NCI-H446 treated with DMSO at 0.1 percent for 48 hours (cell line): ENCODE results near the gene TMEFF1.
A peak's percentile ranks its signal among the peaks of the same experiment; 100 is the strongest.
"Not testable (repeated sequence)": the region's sequence is repeated elsewhere in the genome, so short reads cannot be mapped to it uniquely, and the experiment has no call there.

Experiments used
- DNase-seq: peaks from one replicate; lab custom pipeline; 2025; lab: John Stamatoyannopoulos, UW

TMEFF1 gene

GRCh38 chr9:100492952-100493351, 20.0 kb downstream of the TMEFF1 start:
- DNase-seq = no peak

- no peak for DNase-seq
Observed at GRCh38 chr9:100498592-100498991, 25.6 kb downstream of the TMEFF1 start.

DNA sequence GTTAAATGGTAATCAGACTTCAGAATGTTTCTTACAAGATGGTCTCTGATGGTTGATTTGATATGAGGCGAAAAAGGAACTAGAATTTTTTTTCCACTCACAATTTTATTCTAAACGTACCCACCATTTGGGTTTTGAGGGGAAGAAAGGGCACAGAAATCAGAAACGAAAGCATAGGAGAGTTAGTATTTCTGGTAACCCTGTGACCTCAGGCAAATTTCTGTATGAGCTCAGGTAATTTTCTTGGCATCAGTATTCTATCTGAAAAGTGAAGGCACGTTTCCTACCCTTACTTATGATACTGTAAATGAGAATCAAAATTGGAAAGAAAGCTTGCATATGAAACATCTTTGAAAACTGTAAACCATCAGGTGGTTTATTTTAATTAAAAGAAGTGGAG, 26.5 kb downstream of the TMEFF1 start:
- no peak for DNase-seq

GRCh38 chr9:100499866-100500265, 26.9 kb downstream of the TMEFF1 start:
- no peak for DNase-seq

DNA sequence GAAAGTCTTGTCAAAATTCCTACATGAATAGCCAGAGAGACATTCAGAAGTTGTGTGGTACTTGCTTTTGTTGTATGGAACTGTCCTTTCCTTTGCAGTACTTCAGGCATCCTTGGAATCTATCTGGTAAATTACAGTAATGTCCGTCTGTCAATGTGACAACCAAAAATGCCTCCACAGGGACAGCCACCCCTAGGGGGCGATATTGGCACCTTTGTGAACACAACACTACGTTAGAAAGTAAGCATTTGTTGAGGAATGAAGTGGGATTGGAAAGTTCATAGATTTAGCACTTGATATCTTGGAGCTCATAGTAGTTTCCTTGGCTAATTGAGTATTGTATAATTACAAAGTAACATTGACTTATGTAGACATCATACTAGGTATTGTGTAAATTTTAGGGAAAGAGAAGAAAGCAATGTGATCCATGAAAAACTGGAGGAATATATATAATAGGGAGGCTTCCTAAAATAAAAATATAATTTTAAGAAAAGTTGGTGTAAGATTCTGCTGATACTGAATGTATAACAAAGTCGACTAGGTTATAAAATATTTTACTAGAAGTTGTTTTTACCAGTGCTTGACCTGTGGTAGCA, 32.7 kb downstream of the TMEFF1 start:
- no peak for DNase-seq

DNA sequence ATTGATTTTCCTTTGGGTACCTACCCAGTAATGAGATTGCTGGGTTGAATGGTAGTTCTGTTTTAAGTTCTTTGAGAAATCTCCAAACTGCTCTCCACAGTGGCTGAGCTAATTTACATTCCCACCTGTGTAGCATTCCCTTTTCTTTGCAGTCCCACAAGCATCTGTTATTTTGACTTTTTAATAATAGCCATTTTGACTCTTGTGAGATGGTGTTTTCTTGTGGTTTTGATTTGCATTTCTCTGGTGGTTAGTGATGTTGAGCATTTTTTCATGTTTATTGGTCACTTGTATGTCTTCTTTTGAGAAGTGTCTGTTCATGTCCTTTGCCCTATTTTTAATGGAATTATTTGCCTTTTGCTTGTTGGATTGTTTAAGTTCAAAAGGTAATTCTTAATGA, 34.4 kb downstream of the TMEFF1 start:
- DNase-seq = not testable (repeated sequence)

GRCh38 chr9:100511205-100511604, 38.3 kb downstream of the TMEFF1 start:
- no peak for DNase-seq

DNA sequence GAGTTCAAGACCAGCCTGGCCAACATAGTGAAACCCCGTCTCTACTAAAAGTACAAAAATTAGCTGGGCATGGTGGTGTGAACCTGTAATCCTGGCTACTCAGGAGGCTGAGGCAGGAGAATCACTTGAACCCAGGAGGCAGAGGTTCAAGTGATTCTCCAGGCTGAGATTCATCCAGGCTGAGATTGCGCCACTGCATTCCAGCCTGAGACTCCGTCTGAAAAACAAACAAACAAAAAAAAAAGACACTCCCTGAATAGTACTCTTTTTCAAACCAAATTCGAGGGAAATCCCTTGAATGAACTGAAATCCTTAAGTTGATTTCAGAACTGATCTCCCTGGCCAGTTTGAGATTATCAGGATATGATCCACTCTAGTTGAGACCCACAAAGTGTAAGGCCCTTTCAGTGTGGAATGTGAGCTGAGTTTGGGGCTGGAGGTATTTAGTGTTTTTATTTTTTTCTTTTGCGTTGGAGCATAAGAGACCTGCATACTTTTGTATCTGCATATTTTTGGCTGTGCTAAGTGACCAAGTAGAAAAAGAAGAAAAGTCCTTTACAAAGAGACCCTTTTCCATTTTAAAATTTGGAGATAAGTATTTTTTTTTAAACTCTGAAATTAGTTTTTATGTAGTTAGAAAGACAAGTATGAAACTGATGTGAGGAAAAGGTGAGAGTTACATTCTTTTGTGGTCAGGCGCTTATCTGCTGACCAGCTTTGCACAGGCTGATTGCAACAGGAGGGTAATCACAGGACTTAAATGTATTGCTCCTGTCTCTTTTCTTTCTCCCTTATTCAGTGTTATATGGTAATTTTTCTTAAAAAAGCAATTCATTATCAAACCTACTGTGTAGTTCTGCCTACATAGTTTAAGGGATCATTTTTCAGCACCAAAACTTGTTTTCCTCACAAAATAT, 42.9 kb downstream of the TMEFF1 start:
- no peak for DNase-seq

DNA sequence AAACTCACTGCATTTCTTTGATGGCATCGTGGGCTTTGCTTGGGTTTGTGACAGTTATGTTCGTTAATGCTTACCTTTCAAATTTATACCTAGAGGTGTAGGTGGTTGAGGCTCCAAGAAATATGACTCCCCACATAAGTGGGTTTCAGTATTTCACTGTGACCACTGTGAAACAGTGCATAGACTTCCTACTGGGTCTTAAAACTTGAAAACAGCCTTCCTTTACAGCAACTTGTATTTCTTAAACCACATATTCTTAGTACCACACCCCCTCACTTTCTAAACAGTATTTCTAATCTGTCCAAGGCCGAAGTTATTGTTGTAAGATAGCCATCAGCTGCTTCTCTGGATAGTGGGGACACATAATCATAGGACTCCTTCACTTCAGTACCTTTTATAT, 48.3 kb downstream of the TMEFF1 start:
- no peak for DNase-seq

- DNase-seq = no peak
Observed at GRCh38 chr9:100525563-100525962, 52.6 kb downstream of the TMEFF1 start.

DNA sequence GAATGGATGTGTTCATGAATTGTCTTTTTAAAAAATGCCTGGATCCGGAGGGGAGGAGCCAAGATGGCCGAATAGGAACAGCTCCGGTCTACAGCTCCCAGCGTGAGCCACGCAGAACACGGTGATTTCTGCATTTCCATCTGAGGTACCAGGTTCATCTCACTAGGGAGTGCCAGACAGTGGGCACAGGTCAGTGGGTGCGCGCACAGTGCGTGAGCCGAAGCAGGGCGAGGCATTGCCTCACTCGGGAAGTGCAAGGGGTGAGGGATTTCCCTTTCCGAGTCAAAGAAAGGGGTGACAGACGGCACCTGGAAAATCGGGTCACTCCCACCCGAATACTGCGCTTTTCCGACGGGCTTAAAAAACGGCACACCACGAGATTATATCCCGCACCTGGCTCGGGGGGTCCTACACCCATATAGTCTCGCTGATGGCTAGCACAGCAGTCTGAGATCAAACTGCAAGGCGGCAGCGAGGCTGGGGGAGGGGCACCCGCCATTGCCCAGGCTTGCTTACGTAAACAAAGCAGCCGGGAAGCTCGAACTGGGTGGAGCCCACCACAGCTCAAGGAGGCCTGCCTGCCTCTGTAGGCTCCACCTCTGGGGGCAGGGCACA, 54.3 kb downstream of the TMEFF1 start:
- DNase-seq = not testable (repeated sequence)

- DNase-seq = no peak
Observed at GRCh38 chr9:100534401-100534800, 61.5 kb downstream of the TMEFF1 start.

- no peak for DNase-seq
Observed at GRCh38 chr9:100540327-100540726, 67.4 kb downstream of the TMEFF1 start.

GRCh38 chr9:100549048-100549447, 76.1 kb downstream of the TMEFF1 start:
- DNase-seq = no peak

GRCh38 chr9:100554935-100555401, 82.0 kb downstream of the TMEFF1 start:
- no peak for DNase-seq

- no peak for DNase-seq
Observed at GRCh38 chr9:100555471-100555870, 82.5 kb downstream of the TMEFF1 start.

GRCh38 chr9:100557053-100557452, 84.1 kb downstream of the TMEFF1 start:
- DNase-seq = no peak

DNA sequence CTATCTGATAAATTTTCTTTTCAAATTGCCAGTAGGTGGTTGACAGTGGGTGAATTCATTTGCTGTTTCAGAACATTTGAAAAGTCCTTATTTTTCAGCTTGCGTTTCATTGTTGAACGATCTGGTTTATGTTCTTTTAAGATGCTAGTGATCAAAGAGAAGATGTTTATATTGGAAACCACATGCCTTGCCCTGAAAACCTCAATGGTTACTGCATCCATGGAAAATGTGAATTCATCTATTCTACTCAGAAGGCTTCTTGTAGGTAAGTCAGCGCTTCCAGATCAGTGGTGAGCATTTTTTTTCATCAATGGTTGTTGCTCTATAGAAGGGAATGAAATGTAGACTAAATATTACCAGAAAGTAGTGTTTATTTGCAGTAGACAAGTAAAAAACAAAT, 88.3 kb downstream of the TMEFF1 start:
- no peak for DNase-seq

DNA sequence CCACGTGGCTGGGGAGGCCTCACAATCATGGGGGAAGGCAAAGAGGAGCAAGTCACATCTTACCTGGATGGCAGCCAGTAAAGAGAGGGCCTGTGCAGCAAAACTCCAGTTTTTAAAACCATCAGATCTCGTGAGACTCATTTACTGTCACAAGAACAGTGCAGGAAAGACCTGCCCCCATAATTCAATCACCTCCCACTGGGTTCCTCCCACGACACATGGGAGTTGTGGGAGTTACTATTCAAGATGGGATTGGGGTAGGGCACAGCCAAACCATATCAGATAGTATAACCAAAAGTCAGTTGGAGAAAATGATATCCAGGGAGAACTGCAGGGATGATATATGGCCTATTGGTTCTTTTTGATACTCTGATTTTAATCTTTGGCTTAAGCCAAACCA, 94.9 kb downstream of the TMEFF1 start:
- no peak for DNase-seq

GRCh38 chr9:100573655-100574260, 100.8 kb downstream of the TMEFF1 start:
- peak; percentile 52 for DNase-seq

GRCh38 chr9:100575006-100575405, 102.1 kb downstream of the TMEFF1 start:
- no peak for DNase-seq

DNA sequence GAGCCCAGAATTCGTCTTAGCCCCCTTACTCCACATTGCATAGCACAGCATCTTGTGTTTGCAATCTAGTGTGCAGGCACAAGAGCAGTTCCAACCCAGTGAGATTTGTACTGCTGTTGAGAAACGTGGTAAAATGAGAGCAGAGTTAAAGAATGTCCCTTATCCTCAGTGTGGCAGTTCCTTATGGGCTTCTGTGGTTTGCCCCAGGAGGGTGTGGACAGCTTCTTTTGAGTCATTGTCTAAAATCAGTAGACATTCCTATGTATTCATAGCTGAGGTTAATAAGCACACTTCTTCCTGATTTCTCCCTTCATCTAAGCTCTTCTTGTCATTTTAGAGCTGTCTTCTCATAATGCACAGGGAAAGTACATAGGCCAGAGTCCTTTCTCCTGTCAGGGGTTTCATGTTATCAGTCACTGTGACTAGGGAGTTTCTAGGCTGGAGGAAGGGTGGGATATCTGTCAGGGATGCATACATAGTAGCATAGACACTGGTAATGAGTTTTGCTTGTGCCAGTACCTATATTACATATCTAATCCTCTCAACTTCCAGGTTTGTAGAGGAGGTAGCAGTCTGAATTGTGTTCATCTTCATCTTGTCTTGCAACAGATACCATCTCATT, 102.9 kb downstream of the TMEFF1 start:
- DNase-seq = no peak
